Loucy (cell line): ENCODE results near the gene HIVEP1.
"Not testable (repeated sequence)": the region's sequence is repeated elsewhere in the genome, so short reads cannot be mapped to it uniquely, and the experiment has no call there.

Source experiments
- EZH2phosphoT487 ChIP-seq: fragments of 200-600 bp; IDR thresholded peaks from 2 replicates; pipeline ENCODE4 v1.6.1; 2018; ENCODE audit warnings: antibody characterized with exemption, mild to moderate bottlenecking, moderate library complexity, borderline replicate concordance
- TF ChIP-seq, protein P1 (sequence below): fragments of 200-600 bp; sonication (generic); conservative IDR thresholded peaks from 2 replicates; pipeline ENCODE4 v1.5.1; 2014; ENCODE audit warnings: mild to moderate bottlenecking, antibody characterized with exemption, low read length

- TF ChIP-seq, protein P1, sequence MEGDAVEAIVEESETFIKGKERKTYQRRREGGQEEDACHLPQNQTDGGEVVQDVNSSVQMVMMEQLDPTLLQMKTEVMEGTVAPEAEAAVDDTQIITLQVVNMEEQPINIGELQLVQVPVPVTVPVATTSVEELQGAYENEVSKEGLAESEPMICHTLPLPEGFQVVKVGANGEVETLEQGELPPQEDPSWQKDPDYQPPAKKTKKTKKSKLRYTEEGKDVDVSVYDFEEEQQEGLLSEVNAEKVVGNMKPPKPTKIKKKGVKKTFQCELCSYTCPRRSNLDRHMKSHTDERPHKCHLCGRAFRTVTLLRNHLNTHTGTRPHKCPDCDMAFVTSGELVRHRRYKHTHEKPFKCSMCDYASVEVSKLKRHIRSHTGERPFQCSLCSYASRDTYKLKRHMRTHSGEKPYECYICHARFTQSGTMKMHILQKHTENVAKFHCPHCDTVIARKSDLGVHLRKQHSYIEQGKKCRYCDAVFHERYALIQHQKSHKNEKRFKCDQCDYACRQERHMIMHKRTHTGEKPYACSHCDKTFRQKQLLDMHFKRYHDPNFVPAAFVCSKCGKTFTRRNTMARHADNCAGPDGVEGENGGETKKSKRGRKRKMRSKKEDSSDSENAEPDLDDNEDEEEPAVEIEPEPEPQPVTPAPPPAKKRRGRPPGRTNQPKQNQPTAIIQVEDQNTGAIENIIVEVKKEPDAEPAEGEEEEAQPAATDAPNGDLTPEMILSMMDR, result not testable (repeated sequence)
- not testable (repeated sequence) for TF ChIP-seq EZH2phosphoT487
These were observed 96.3 kb downstream of the HIVEP1 start for GRCh38 chr6:12108376-12108775.
